ENCODE measurements around the gene TENT4B.

TENT4B gene

GRCh38 chr16:50195756-50196155 is 42.6 kb downstream of the TENT4B start:
- no peak for DNase-seq (ENCODE audit: low read depth)

- DNase-seq (ENCODE audit: low read depth): no peak
Measured at GRCh38 chr16:50197582-50197981, 44.5 kb downstream of the TENT4B start.

GRCh38 chr16:50198802-50199403 is 45.8 kb downstream of the TENT4B start:
- no peak for DNase-seq (ENCODE audit: low read depth)

DNA sequence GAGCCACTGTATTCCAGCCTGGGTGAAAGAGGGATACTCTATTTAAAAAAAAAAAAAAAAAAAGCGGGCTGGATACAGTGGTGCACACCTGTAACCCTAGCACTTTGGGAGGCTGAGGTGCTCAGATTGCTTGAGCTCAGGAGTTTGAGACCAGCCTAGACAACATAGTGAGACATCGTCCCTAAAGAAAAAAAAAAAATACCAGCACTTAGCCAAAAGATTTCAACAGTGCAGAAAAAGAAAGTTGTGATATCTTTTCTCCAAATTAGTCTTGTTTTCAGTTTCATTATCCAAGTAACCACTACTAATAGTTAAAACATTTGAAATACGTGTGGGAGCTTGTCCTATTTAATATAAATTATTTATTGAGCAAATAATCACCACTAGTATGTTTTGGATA is 48.7 kb downstream of the TENT4B start:
- no peak for DNase-seq (ENCODE audit: low read depth)

GRCh38 chr16:50202926-50203624 is 50.0 kb downstream of the TENT4B start:
- DNase-seq (ENCODE audit: low read depth): no peak

GRCh38 chr16:50203681-50204080 is 50.6 kb downstream of the TENT4B start:
- DNase-seq (ENCODE audit: low read depth): no peak

- DNase-seq (ENCODE audit: low read depth): no peak
Measured at GRCh38 chr16:50204453-50205108, 51.5 kb downstream of the TENT4B start.

DNA sequence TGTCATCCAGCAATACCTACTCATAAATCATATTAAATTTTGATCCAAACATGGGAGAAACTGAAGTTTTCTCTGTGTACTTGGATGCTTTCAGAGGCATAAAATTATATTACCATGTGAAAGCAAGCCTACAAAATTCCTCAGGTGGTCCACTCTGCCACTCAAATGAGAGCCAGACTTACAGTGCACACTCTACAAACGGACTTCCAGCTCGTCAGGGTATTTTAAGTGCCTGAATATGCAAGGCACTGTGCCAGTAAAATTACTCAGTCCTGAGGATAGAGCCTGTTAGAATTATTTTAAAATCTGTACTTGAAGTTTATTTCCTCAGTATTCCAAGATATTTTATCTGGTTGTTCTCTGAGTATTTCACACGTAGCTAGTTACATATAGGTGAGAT is 54.5 kb downstream of the TENT4B start:
- DNase-seq (ENCODE audit: low read depth): no peak

DNA sequence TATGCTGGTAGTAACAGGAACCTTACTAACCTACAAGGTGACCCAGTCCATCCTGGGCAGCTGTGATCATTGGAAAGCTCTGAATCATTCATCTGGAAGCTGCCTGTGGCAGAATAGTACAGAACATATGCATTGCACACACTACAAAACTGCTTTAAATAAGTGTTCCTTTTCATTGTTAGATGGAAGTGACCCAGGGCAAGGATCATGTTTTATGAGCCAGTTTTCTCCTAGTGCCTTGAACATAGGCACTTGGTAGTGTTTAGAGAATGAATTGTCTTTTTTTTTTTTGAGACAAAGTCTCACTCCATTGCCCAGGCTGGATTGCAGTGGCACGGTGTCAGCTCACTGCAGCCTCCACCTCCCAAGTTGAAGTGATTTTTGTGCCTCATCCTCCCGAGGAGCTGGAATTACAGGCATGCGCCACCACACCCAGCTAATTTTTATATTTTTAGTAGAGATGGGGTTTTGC is 55.4 kb downstream of the TENT4B start:
- DNase-seq (ENCODE audit: low read depth): no peak

- no peak for DNase-seq (ENCODE audit: low read depth)
Measured at GRCh38 chr16:50209546-50210265, 56.6 kb downstream of the TENT4B start.

DNA sequence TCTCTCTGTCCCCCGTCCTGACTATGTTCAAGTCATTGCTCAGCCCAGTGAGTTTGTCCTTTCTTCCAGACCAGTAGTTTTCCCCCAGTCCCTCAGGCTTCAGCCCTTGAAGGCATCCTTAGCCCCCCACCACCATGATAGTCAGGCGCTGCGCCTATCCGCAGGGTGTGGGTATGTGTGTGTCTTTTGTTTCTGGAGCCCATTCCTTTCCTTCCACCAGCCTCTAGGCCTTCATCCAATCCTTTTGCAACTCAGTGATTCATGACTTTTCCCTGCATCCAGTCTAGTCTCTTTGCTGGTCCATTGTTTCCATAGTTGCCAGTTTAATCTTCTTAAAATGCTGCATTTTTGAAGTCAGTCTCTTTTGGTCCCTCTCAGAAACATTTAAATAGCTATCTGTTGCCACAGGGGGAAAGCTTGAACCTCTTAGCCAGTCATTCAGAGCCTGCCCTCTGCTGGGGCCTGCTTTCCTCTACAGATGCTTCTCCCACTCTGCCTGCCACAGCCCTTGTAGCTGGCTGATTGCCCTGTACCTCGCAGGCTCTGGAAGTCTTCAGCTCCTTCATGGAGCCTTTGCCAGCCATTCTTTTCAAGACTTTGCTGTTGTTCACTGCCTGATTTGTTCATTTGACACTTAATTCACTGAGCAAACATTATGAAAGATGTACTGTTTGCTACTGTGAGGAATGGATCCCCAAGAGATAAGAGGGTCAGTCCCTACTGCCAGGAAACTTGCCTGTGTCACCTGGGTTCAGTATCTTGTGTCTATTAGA is 57.3 kb downstream of the TENT4B start:
- peak; percentile 30 for DNase-seq (ENCODE audit: low read depth)

GRCh38 chr16:50213939-50214519 is 60.9 kb downstream of the TENT4B start:
- DNase-seq (ENCODE audit: low read depth): no peak

- no peak for DNase-seq (ENCODE audit: low read depth)
Measured at GRCh38 chr16:50215680-50216079, 62.6 kb downstream of the TENT4B start.

DNA sequence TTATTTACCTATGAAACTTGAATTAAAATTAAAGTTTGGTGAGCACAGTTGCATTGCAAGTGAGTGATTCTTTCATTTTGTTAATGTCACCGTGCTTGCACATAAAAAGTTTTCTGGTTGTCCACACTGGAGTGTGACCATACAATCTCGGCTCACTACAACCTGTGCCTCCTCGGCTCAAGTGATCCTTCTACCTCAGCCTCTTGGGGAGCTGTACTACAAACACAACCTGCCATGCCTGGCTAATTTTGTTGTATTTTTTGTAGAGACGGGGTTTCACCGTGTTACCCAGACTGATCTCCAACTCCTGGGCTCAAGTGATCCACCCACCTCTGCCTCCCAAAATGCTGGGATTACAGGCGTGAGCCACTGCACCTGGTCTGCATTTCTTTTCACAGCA is 63.1 kb downstream of the TENT4B start:
- no peak for DNase-seq (ENCODE audit: low read depth)

- no peak for DNase-seq (ENCODE audit: low read depth)
Measured at GRCh38 chr16:50219402-50219975, 66.4 kb downstream of the TENT4B start.

GRCh38 chr16:50224286-50224685 is 71.2 kb downstream of the TENT4B start:
- no peak for DNase-seq (ENCODE audit: low read depth)

GRCh38 chr16:50227120-50227519 is 74.0 kb downstream of the TENT4B start:
- no peak for DNase-seq (ENCODE audit: low read depth)

DNA sequence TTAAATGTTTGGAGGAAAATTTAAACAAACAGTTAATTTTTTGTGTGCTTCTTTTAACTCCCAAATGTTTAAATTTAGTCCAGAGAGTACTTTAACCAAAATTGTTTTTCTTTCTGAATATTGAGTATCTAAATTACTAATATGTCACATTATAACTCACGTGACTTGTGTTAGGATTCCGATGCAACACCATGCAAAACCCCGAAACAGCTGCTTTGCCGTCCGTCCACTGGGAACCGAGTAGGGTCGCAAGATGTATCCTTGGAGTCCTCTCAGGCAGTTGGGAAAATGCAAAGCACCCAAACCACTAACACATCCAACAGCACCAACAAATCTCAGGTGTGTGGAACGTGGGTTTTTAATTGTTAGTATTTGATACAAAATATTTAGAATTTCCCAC is 74.6 kb downstream of the TENT4B start:
- no peak for DNase-seq (ENCODE audit: low read depth)

GRCh38 chr16:50228364-50228868 is 75.3 kb downstream of the TENT4B start:
- DNase-seq (ENCODE audit: low read depth): no peak

GRCh38 chr16:50229149-50229726 is 76.1 kb downstream of the TENT4B start:
- no peak for DNase-seq (ENCODE audit: low read depth)

Measured in stimulated activated CD8-positive, alpha-beta memory T cell treated with anti-CD3 and anti-CD28 coated beads, Interleukin-12 subunit alpha, Interleukin-12 subunit beta, amount 100 ng/mL, for 1 hour (primary cell).